SK-N-SH (cell line): ENCODE measurements around the gene PLCL2. TPM values are rescaled to one million over a fixed set of nuclear protein-coding genes. Genes with fewer than 3 reads are reported as not detected.

Source experiments
- CTCF ChIA-PET: fragments of 300-600, 350-600 bp; formaldehyde crosslinking; extraction: SDS; loops from one replicate; lab custom pipeline; 2021; lab: Yijun Ruan, JAX
- POLR2A ChIA-PET: fragments of 350-600 bp; sonication (Branson Sonifier 250); formaldehyde crosslinking; extraction: SDS; loops from one replicate; lab custom pipeline; 2020; ENCODE audit warnings: antibody characterized with exemption, inconsistent platforms; lab: Yijun Ruan, JAX
- DNase-seq: peaks from one replicate; pipeline ENCODE4 v3.0.0; 2012
- H2AFZ ChIP-seq: fragments of 200-600 bp; sonication (generic); 2 replicates; pipeline ENCODE4 v1.8.1; 2016; ENCODE audit warnings: antibody characterized with exemption, mild to moderate bottlenecking, low read depth
- H3F3A ChIP-seq: fragments of 200-600 bp; sonication (generic); replicated peaks from 2 replicates; pipeline ENCODE3; 2016; ENCODE audit warnings: antibody characterized with exemption, mild to moderate bottlenecking; ENCODE audit not compliant: insufficient read depth
- H3K27ac ChIP-seq, 2 experiments: fragments of 200-500 bp in 1 of 2; fragments of 200-600 bp in 1 of 2; sonication (Bioruptor generic) in 1 of 2; sonication (generic), shearing (Covaris generic) in 1 of 2; 2 replicates each; pipeline versions ENCODE4 v1.5.1 to v1.6.1; 2014 to 2016; ENCODE audit warnings: low read depth in 2 of 2, inconsistent platforms in 1 of 2, low read length in 1 of 2, mild to moderate bottlenecking in 1 of 2, mixed read lengths in 1 of 2
- H3K27me3 ChIP-seq: fragments of 200-600 bp; sonication (generic), shearing (Covaris generic); 2 replicates; pipeline ENCODE4 v1.6.1; 2016; ENCODE audit warnings: mixed run types; ENCODE audit not compliant: insufficient read depth
- H3K36me3 ChIP-seq, 2 experiments: fragments of 200-500 bp in 1 of 2; fragments of 200-600 bp in 1 of 2; sonication (Bioruptor generic) in 1 of 2; sonication (generic) in 1 of 2; replicated peaks in 1 of 2; 2 replicates each; pipeline versions ENCODE3 to v1.5.1; 2014 to 2016; ENCODE audit warnings: low read length in 1 of 2, mild to moderate bottlenecking in 1 of 2; ENCODE audit not compliant: insufficient read depth in 2 of 2, control insufficient read depth in 1 of 2
- H3K4me1 ChIP-seq, 2 experiments: fragments of 200-500 bp in 1 of 2; fragments of 200-600 bp in 1 of 2; sonication (Bioruptor generic) in 1 of 2; sonication (generic), shearing (Covaris generic) in 1 of 2; 2 replicates each; pipeline versions ENCODE4 v1.5.1 to v1.6.1; 2014 to 2016; ENCODE audit warnings: low read depth in 1 of 2, low read length in 1 of 2, mixed run types in 1 of 2; ENCODE audit not compliant: insufficient read depth in 2 of 2, control insufficient read depth in 1 of 2
- H3K4me2 ChIP-seq: fragments of 200-600 bp; sonication (generic), shearing (Covaris generic); 2 replicates; pipeline ENCODE4 v1.6.1; 2017; ENCODE audit warnings: mixed run types
- H3K4me3 ChIP-seq, 2 experiments: fragments of 200-500 bp in 1 of 2; fragments of 200-600 bp in 1 of 2; sonication (Bioruptor generic) in 1 of 2; sonication (generic), shearing (Covaris generic) in 1 of 2; 2 replicates each; pipeline versions ENCODE4 v1.5.1 to v1.8.1; 2014 to 2016; ENCODE audit warnings: low read depth in 2 of 2, inconsistent platforms in 1 of 2, low read length in 1 of 2, mild to moderate bottlenecking in 1 of 2, mixed read lengths in 1 of 2, moderate library complexity in 1 of 2
- H3K79me2 ChIP-seq: fragments of 200-600 bp; sonication (generic); 2 replicates; pipeline ENCODE4 v1.8.1; 2017; ENCODE audit warnings: mild to moderate bottlenecking; ENCODE audit not compliant: insufficient read depth
- H3K9ac ChIP-seq: fragments of 200-600 bp; sonication (generic); 2 replicates; pipeline ENCODE4 v1.6.1; 2017; ENCODE audit warnings: mixed run types
- H3K9me2 ChIP-seq: fragments of 200-600 bp; sonication (generic); 2 replicates; pipeline ENCODE4 v1.6.1; 2017; ENCODE audit warnings: mixed run types
- H3K9me3 ChIP-seq: fragments of 200-600 bp; sonication (generic); 2 replicates; pipeline ENCODE4 v1.6.1; 2017; ENCODE audit warnings: mixed run types, mild to moderate bottlenecking, moderate library complexity
- H4K20me1 ChIP-seq: fragments of 200-600 bp; sonication (generic); 2 replicates; pipeline ENCODE4 v1.6.1; 2017; ENCODE audit warnings: mild to moderate bottlenecking, mixed run types; ENCODE audit not compliant: insufficient read depth
- CTCF ChIP-seq: fragments of 200-600 bp; sonication (generic); IDR thresholded peaks from 2 replicates; pipeline ENCODE4 v1.6.1; 2017; ENCODE audit warnings: antibody characterized with exemption, mild to moderate bottlenecking, moderate library complexity
- FOSL2 ChIP-seq: IDR thresholded peaks from 2 replicates; pipeline ENCODE4 v1.4.0; 2012; ENCODE audit warnings: low read depth, mild to moderate bottlenecking, moderate library complexity, borderline replicate concordance
- GATA2 ChIP-seq: sonication (generic); formaldehyde crosslinking; IDR thresholded peaks from 2 replicates; pipeline ENCODE4 v1.5.0; 2020; ENCODE audit warnings: mild to moderate bottlenecking, missing genetic modification reagents
- JUND ChIP-seq: IDR thresholded peaks from 2 replicates; pipeline ENCODE4 v1.4.0; 2012
- NRF1 ChIP-seq: IDR thresholded peaks from 2 replicates; pipeline ENCODE4 v1.6.1; 2012; ENCODE audit warnings: low read depth, mild to moderate bottlenecking, low read length
- RAD21 ChIP-seq: IDR thresholded peaks from 2 replicates; pipeline ENCODE4 v1.6.1; 2012; ENCODE audit warnings: mild to moderate bottlenecking, low read length
- RCOR1 ChIP-seq: fragments of 150-350 bp; IDR thresholded peaks from 2 replicates; pipeline ENCODE4 v1.6.1; 2017; ENCODE audit warnings: antibody characterized with exemption, low read length
- SIN3A ChIP-seq: IDR thresholded peaks from 2 replicates; pipeline ENCODE4 v1.6.1; 2012; ENCODE audit warnings: low read depth, mild to moderate bottlenecking, low read length, moderate library complexity, borderline replicate concordance
- SMC3 ChIP-seq: IDR thresholded peaks from 2 replicates; pipeline ENCODE4 v1.6.1; 2012; ENCODE audit warnings: low read depth, low read length, improper control_type of control experiment
- ZBTB33 ChIP-seq: IDR thresholded peaks from 2 replicates; pipeline ENCODE4 v1.4.0; 2012; ENCODE audit warnings: low read depth, borderline replicate concordance
- WGBS: methylation state at CpG from one replicate; pipeline ENCODE4 v1.1.6; 2017; ENCODE audit warnings: low lambda C conversion rate; 5-methylcytosine and 5-hydroxymethylcytosine counted together
- polyA plus RNA-seq, 3 experiments: library from polyadenylated mRNA; depleted of rRNA; stranded (reverse); fragments of >200 nt; gene quantifications; 2 replicates each; pipeline ENCODE4 v1.2.3, GENCODE V29; 2012
- TF ChIP-seq, protein P1 (sequence below): fragments of 150-350 bp; IDR thresholded peaks from 2 replicates; pipeline ENCODE4 v1.6.1; 2017; ENCODE audit warnings: antibody characterized with exemption, low read length, low read depth, borderline replicate concordance

PLCL2 gene
- polyA plus RNA-seq, 1 of the 3 experiments (the other 2 are of a cell fraction) = 0.85 TPM

DNA sequence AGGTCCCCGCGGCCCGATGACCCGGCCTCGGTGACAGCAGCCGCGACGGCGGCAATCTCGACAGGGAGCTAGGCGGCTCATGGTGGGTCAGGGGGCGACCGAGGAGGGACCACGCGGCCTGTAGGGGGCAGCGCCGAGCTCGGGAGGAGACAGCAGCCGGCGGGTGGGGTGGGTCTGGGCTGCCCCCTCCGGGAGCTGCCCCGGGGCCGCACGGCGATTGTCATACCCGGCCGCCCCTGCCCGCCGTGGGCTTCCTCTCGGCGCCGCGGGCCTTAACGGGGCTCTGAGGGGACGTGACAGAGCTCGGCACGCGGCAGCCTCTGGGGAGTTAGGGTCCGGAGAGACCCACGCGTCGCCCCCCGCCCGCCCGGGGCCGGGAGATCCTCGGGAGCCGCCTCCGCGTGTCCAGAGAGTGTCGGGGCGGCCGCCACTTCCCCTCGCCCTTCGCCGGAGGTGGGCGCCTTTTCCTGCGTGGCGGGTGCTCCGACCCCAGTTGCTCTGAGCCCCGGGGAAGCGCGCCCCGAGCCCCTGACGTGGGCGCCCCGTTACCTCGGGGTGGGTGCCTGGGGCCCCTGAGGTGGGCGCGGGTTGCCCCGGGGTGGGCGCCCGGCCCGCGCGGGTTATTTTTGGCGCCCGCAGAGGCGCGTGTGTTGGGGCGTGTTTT is 539 bp upstream of the PLCL2 start:
- TF ChIP-seq CTCF (peak; percentile 53), SMC3 (peak; percentile 37), GATA2 (CRISPR knock-in tag) (no peak), JUND (no peak), RCOR1 (0 out of 2 replicates have a peak, but pooled peaks have one; percentile 32), RAD21 (peak; percentile 51)
- Histone ChIP-seq H3K4me2 (peak overlapping the region; percentile 87), H3K27ac (peak overlapping the region in 1 of 2 experiments; percentile 34; a peak in 1 of 4 replicates), H3K79me2 (peaks cover 5% of the 10 kb centered on the region), H2AFZ (peak overlapping the region; percentile 83), H3K27me3 (no peaks in the 10 kb centered on the region), H3K9ac (peak overlapping the region; percentile 64; the same call in 1 of the 2 replicates), H3K4me3 (peak overlapping the region; percentile 73 to 77), H3F3A (peaks cover 7% of the 10 kb centered on the region), H3K36me3 (no peaks in the 10 kb centered on the region), H3K9me2 (no peaks in the 10 kb centered on the region), H3K4me1 (peaks cover 0 to 4% of the 10 kb centered on the region in 2 experiments; a peak in 2 of 4 replicates), H4K20me1 (no peaks in the 10 kb centered on the region), H3K9me3 (no peaks in the 10 kb centered on the region)
- peak; percentile 95 for DNase-seq
- ChIA-PET POLR2A (interaction anchor here (0.7 to 1.2 kb wide), 2 partner anchors 47 to 368 kb away, joined by 3 to 5 read pairs; no protein-coding TSS in a partner anchor), CTCF (interaction anchor here (0.5 to 2.3 kb wide), 33 partner anchors 9 to 1164 kb away, joined by 3 to 14 read pairs (median 4); no protein-coding TSS in a partner anchor)
- WGBS = 38% methylated on average over 24 of the region's 81 CpGs

DNA sequence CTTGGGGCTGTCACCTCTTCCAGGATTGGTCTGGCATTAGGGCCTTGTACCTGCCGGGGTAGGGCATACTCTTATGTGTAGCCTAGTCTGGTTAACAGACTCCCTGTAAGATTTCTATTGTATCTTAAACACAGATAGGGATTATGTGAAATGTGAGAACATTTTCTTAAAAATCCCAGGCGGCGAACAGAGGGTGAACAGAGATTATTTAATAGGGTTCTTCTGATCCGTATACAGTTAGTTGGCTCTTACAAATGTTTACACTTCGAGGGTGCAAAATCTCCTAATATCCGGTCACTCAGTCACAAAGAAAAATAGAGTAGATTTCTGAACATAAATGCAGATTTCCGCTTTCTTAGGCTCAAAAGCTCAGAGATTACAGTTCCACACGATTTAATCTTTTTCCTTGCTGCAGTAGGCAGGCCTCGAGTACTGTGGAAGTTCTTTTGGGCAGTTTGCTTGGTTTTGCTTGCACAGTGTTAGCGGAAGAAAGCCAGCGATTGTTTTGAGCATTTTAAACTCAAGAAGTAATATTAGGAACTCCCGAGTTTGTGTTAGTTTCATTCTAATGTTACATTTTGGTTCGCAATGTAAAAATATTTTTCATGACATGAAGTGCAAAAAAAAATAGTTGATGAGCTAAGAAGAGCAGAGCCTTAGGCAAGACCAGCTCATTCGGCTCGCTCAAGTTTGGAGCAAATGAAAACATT is 993 bp downstream of the PLCL2 start:
- Histone ChIP-seq H3K9ac (peak overlapping the region; percentile 64; the same call in 1 of the 2 replicates), H3K36me3 (no peaks in the 10 kb centered on the region), H3K79me2 (peaks cover 5% of the 10 kb centered on the region), H2AFZ (peak overlapping the region; percentile 93), H3K27ac (peak overlapping the region in 1 of 2 experiments; percentile 69; a peak in 2 of 4 replicates), H3K4me1 (peaks cover 0 to 7% of the 10 kb centered on the region in 2 experiments; a peak in 2 of 4 replicates), H3K4me2 (peak overlapping the region; percentile 87), H3K9me2 (no peaks in the 10 kb centered on the region), H3K27me3 (no peaks in the 10 kb centered on the region), H3K4me3 (peak overlapping the region; percentile 73 to 77), H3K9me3 (no peaks in the 10 kb centered on the region), H3F3A (peaks cover 7% of the 10 kb centered on the region), H4K20me1 (no peaks in the 10 kb centered on the region)
- CTCF ChIA-PET = interaction anchor here (0.6 to 2.0 kb wide), 4 partner anchors 11 to 347 kb away, joined by 3 to 9 read pairs (median 3); no protein-coding TSS in a partner anchor
- TF ChIP-seq ZBTB33 = no peak
- TF ChIP-seq, protein P1, sequence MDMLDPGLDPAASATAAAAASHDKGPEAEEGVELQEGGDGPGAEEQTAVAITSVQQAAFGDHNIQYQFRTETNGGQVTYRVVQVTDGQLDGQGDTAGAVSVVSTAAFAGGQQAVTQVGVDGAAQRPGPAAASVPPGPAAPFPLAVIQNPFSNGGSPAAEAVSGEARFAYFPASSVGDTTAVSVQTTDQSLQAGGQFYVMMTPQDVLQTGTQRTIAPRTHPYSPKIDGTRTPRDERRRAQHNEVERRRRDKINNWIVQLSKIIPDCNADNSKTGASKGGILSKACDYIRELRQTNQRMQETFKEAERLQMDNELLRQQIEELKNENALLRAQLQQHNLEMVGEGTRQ = no peak
- no peak for TF ChIP-seq NRF1
- TF ChIP-seq FOSL2 = no peak
- no peak for TF ChIP-seq SIN3A
- TF ChIP-seq RCOR1 = no peak
- WGBS = 66% methylated on average over 15 of the region's 15 CpGs
- POLR2A ChIA-PET = no interaction called here
- DNase-seq = no peak
